ENCODE results near the gene FXYD6. TPM values are rescaled to one million over a fixed set of nuclear protein-coding genes. Genes with fewer than 3 reads are reported as not detected.

The FXYD6 gene
- total and polyA plus RNA-seq, 9 donors: 119 to 445 (median 264) TPM

DNA sequence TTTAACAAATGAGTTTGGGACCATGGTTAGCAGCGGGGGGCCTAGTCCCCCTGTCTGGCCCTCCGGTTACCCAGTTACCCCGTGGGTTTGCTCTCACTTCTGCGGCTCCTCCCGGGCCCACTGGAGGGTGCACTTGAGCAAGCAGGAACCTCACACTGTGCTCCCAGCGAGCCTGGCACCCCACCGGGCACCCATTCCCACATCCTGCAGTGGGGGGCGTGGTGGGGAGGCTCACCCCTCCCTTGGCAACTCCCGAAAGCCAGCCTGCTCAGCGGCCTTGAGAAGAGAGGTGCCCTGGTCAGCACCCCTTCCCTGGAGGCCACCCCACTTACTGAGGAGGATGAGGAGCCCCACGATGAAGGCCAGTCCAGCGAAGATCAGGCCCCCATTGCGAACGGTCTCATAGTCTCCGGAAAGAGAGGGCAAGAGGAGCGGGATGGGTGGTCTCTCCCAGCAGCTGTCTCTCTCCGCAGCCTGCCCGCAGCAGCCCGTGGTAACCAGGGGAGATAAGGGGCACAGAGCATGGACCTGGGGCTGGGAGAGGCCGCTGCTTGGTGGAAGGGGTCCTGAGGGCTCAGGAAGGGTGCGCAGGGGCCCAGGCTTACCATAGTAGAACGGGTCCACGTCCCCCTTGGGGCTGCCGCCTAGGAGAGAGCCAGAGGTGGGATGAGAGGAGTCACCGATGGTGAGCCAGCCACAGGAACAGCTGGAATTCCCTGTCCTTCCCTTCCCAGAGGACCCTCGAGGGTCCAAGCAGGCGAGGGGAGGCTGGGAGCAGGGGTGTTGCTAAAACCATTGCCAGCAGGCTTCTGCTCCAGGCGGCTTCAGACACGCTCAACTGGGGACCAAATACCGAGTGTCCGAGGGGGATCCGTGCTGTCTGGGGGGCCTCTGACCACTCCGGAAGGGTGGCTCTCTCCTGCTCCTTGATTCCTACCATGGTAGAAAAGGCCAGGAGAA lies 54.1 kb downstream of the FXYD6 start:
- H3K9me3 ChIP-seq: no peaks in the 10 kb centered on the region
- DNase-seq: peak in 2 of 5 donors; percentile 32 to 63
- H3K4me1 ChIP-seq (ENCODE audit: insufficient read depth): peaks cover 20% of the 10 kb centered on the region
- H3K27me3 ChIP-seq: no peaks in the 10 kb centered on the region
- no peak for TF ChIP-seq EP300 (IDR thresholded peaks at IDR 0.05)
- TF ChIP-seq, protein P1, sequence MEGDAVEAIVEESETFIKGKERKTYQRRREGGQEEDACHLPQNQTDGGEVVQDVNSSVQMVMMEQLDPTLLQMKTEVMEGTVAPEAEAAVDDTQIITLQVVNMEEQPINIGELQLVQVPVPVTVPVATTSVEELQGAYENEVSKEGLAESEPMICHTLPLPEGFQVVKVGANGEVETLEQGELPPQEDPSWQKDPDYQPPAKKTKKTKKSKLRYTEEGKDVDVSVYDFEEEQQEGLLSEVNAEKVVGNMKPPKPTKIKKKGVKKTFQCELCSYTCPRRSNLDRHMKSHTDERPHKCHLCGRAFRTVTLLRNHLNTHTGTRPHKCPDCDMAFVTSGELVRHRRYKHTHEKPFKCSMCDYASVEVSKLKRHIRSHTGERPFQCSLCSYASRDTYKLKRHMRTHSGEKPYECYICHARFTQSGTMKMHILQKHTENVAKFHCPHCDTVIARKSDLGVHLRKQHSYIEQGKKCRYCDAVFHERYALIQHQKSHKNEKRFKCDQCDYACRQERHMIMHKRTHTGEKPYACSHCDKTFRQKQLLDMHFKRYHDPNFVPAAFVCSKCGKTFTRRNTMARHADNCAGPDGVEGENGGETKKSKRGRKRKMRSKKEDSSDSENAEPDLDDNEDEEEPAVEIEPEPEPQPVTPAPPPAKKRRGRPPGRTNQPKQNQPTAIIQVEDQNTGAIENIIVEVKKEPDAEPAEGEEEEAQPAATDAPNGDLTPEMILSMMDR (IDR thresholded peaks at IDR 0.05): no peak
- TF ChIP-seq POLR2A (IDR thresholded peaks at IDR 0.05): no peak
- no peaks in the 10 kb centered on the region for H3K36me3 ChIP-seq
- no peak overlapping the region for H3K27ac ChIP-seq
- WGBS, 3 donors: 77 to 82% (median 78%) methylated on average over 31 to 33 of the region's 33 CpGs
- H3K4me3 ChIP-seq: no peak overlapping the region
- intact Hi-C loops (cut with DNase I): no loop called here

DNA sequence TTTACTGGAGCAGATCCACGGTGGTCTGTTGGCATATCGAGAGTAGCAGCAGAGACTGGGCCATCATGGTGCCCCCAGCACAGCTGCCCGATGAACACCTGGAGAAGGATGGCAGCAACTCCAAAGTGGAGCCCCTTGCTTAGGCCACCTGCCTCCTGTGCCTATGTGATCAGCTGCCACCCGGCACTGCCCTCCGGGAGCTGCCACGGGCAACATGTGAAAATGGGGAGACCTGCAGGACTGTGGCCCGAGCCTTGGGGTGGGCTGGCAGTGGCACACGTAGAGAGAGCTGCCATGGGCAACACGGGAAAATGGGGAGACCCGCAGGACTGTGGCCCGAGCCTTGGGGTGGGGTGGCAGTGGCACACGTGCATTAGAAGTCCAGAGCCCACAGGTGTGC lies 55.0 kb downstream of the FXYD6 start:
- DNase-seq: peak in 1 of 5 donors; percentile 16
- Histone ChIP-seq H3K4me3 (no peak overlapping the region), H3K27me3 (no peaks in the 10 kb centered on the region), H3K36me3 (no peaks in the 10 kb centered on the region), H3K27ac (no peak overlapping the region), H3K9me3 (no peaks in the 10 kb centered on the region), H3K4me1 (ENCODE audit: insufficient read depth) (peaks cover 21% of the 10 kb centered on the region)
- intact Hi-C loops (cut with DNase I): no loop called here
- TF ChIP-seq EP300 (IDR thresholded peaks at IDR 0.05): no peak
- no peak for TF ChIP-seq POLR2A (IDR thresholded peaks at IDR 0.05)
- TF ChIP-seq, protein P1 (IDR thresholded peaks at IDR 0.05): no peak
- 87 to 96% (median 88%) methylated on average over 12 of the region's 12 CpGs for WGBS, 3 donors

DNA sequence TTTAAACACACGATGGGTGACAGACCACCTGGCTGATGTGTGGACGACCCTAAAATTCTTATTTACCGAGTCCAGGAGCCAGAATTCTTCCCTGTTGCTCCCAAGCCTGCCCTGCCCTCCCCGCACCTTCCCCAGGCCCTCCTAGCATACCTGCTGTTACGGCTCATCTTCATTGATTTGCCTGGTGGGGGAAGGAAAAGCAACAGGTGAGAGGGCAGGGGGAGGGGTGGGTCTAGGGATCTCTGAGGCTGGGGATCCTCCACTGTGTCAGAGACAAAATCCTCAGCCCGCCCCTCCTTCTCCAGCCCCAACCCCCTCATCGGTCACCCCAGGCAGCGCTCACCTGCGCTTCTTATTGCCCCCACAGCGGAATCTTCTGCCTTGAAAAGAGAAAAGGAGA lies 55.9 kb downstream of the FXYD6 start:
- intact Hi-C loops (cut with DNase I): no loop called here
- DNase-seq: no peak
- no peaks in the 10 kb centered on the region for H3K27me3 ChIP-seq
- peaks cover 21% of the 10 kb centered on the region for H3K4me1 ChIP-seq (ENCODE audit: insufficient read depth)
- H3K4me3 ChIP-seq: no peak overlapping the region
- 89 to 93% (median 91%) methylated on average over 10 of the region's 10 CpGs for WGBS, 3 donors
- H3K27ac ChIP-seq: no peak overlapping the region
- no peaks in the 10 kb centered on the region for H3K36me3 ChIP-seq
- H3K9me3 ChIP-seq: no peaks in the 10 kb centered on the region
- TF ChIP-seq POLR2A (IDR thresholded peaks at IDR 0.05) (no peak), EP300 (IDR thresholded peaks at IDR 0.05) (no peak)
- TF ChIP-seq, protein P1 (IDR thresholded peaks at IDR 0.05): no peak

DNA sequence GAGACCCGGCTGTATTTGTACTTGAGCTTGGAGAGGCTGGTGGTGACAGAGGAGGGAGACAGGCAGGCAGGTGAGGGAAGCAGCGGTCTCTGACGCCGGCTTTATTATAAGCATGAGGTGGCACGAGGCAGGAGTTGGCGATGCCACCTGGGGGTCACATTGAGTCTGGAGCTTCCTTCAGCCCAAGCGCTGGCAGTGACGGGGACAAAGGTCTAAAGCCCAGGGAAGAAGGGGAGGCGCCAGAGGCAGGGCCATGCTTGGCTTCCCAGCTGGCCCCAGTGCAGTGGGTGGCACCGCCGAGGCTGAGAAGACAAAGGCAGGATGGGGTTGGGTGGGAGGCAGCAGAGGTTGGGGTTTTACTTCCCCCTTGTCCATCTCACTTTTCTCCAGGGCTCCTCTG lies 56.4 kb downstream of the FXYD6 start:
- TF ChIP-seq POLR2A (IDR thresholded peaks at IDR 0.05) (no peak), EP300 (IDR thresholded peaks at IDR 0.05) (no peak)
- TF ChIP-seq, protein P1 (IDR thresholded peaks at IDR 0.05): no peak
- no peaks in the 10 kb centered on the region for H3K27me3 ChIP-seq
- no peak overlapping the region for H3K4me3 ChIP-seq
- peaks cover 16% of the 10 kb centered on the region for H3K4me1 ChIP-seq (ENCODE audit: insufficient read depth)
- intact Hi-C loops (cut with DNase I): no loop called here
- 89 to 92% (median 92%) methylated on average over 11 of the region's 11 CpGs for WGBS, 3 donors
- no peak for DNase-seq
- no peaks in the 10 kb centered on the region for H3K36me3 ChIP-seq
- no peak overlapping the region for H3K27ac ChIP-seq
- no peaks in the 10 kb centered on the region for H3K9me3 ChIP-seq
